ENCODE data around the gene GALNT11. TPM values are rescaled to one million over a fixed set of nuclear protein-coding genes. Genes with fewer than 3 reads are reported as not detected.

The GALNT11 gene
- polyA plus RNA-seq, 2 of the 4 experiments (the other 2 are of a cell fraction): 27.4 to 44.3 TPM

- 93% methylated on average over 2 of the region's 2 CpGs for WGBS (ENCODE audit: missing lambda C conversion rate)
- no peak overlapping the region for H3K4me3 ChIP-seq
- ChIA-PET CTCF (no interaction called here), POLR2A (no interaction called here)
- ATAC-seq: no peak
- TF ChIP-seq ELK1 (IDR thresholded peaks at IDR 0.05; ENCODE audit: low read depth, low read length): no peak
- TF ChIP-seq CHD4 (IDR thresholded peaks at IDR 0.05; ENCODE audit: borderline replicate concordance): no peak
- no peak for TF ChIP-seq MYC (IDR thresholded peaks at IDR 0.05; ENCODE audit: borderline replicate concordance, low read length)
- no peak for TF ChIP-seq ESRRA (IDR thresholded peaks at IDR 0.05; ENCODE audit: borderline replicate concordance, low read length)
- TF ChIP-seq RAD21 (conservative IDR thresholded peaks at IDR 0.05 in 1 of 2, IDR thresholded peaks at IDR 0.05 in 1 of 2): no peak
- TF ChIP-seq HEYL (CRISPR knock-in tag; IDR thresholded peaks at IDR 0.05): no peak
- TF ChIP-seq JUNB (IDR thresholded peaks at IDR 0.05): no peak
- no peak for TF ChIP-seq FOXS1 (CRISPR knock-in tag; IDR thresholded peaks at IDR 0.05)
- TF ChIP-seq USF2 (IDR thresholded peaks at IDR 0.05): no peak
- TF ChIP-seq HDAC2 (IDR thresholded peaks at IDR 0.05): no peak
- TF ChIP-seq NR3C1 (IDR thresholded peaks at IDR 0.05): no peak
- TF ChIP-seq RARB (CRISPR knock-in tag; IDR thresholded peaks at IDR 0.05): no peak
- TF ChIP-seq PHF8 (IDR thresholded peaks at IDR 0.05; ENCODE audit: borderline replicate concordance, low read depth): no peak
- TF ChIP-seq EHF (CRISPR knock-in tag; IDR thresholded peaks at IDR 0.05): no peak
- TF ChIP-seq CBX8 (IDR thresholded peaks at IDR 0.05): no peak
- TF ChIP-seq MAX (IDR thresholded peaks at IDR 0.05): no peak
- no peak for TF ChIP-seq BHLHE40 (IDR thresholded peaks at IDR 0.05; ENCODE audit: low read depth, low read length)
- no peak for TF ChIP-seq ATOH8 (CRISPR knock-in tag; IDR thresholded peaks at IDR 0.05; ENCODE audit: low read depth)
- no peak for TF ChIP-seq MAFK (IDR thresholded peaks at IDR 0.05; ENCODE audit: partially characterized antibody)
- no peak for TF ChIP-seq KDM1A (IDR thresholded peaks at IDR 0.05; ENCODE audit: low read depth)
- peaks cover 12% of the 10 kb centered on the region for H3K9me3 ChIP-seq
- no peak overlapping the region for H3K27ac ChIP-seq
- FAIRE-seq: no peak
- no peak overlapping the region for H3K4me2 ChIP-seq
- no peak for DNase-seq (ENCODE audit: low read depth in 1 of 2, low spot score in 1 of 2)
- H3K4me1 ChIP-seq: no peaks in the 10 kb centered on the region; the same call in 2 of the 3 replicates
Observed at GRCh38 chr7:152048051-152048450, 22.6 kb downstream of the GALNT11 start.

- ChIA-PET CTCF (interaction anchor here (0.6 kb wide), 1 partner anchor 118 kb away, joined by 3 read pairs; no protein-coding TSS in a partner anchor), POLR2A (no interaction called here)
- 74% methylated on average over 3 of the region's 4 CpGs for WGBS (ENCODE audit: missing lambda C conversion rate)
- no peak for FAIRE-seq
- H3K4me1 ChIP-seq: no peaks in the 10 kb centered on the region; the same call in 2 of the 3 replicates
- no peak overlapping the region for H3K4me2 ChIP-seq
- H3K9me3 ChIP-seq: 0 out of 3 replicates have a peak, but pooled peaks cover under 1% of the 10 kb centered on the region
- ATAC-seq: no peak; a peak in 1 of 6 replicates
- no peak for DNase-seq (ENCODE audit: low read depth in 1 of 2, low spot score in 1 of 2)
- TF ChIP-seq POLR2A (IDR thresholded peaks at IDR 0.05; ENCODE audit: low read length) (no peak), RNF2 (IDR thresholded peaks at IDR 0.05; ENCODE audit: borderline replicate concordance, low read depth) (no peak), USF2 (IDR thresholded peaks at IDR 0.05) (no peak), CHD4 (IDR thresholded peaks at IDR 0.05; ENCODE audit: borderline replicate concordance) (no peak), REST (IDR thresholded peaks at IDR 0.05) (no peak), SREBF2 (IDR thresholded peaks at IDR 0.05) (no peak), RFX5 (IDR thresholded peaks at IDR 0.05) (no peak)
- H3K27ac ChIP-seq: no peak overlapping the region
- H3K4me3 ChIP-seq: no peak overlapping the region
Observed at GRCh38 chr7:152050547-152050971, 25.1 kb downstream of the GALNT11 start.

Data from A549 (cell line).